Measurements from ENCODE around the gene GPHA2.

DNA sequence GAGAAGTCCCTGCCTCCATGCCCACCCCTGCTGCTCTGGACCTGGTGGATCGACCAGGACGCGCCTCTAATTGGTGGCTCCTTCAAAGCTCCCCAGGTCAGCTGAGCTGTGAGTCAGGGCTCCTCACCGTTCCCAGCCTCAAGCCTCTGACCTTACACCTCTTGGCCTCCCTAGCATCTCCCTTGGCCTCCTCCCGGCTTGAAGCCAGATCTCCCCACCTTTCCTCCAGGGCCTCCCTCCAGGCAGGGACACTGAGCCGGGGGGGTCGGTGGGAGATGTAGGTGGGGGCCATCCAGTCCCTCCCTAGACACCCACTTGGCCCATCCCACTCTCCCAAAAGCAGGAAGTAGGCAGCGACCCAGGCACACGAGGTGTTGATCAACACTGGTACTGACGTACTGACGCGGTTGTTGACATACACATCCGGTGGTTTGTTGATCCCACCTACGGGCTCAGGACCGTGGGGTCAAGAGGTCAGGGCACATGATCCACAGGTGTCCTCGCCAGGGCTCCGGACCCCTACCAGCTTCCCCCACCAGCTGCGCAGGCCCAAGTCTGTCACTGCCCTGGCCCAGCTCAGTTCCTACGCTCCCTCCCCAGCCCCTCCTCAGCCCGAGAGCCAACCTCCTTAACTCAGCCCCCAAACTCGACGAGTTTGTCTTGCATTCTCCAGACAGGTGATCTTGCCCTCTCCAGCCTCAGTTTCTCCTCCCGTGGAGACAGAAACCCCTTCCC, 19.5 kb downstream of the GPHA2 start:
- TF ChIP-seq CTCF (IDR thresholded peaks at IDR 0.05; ENCODE audit: poor library complexity, severe bottlenecking) (no peak), SMC3 (conservative IDR thresholded peaks at IDR 0.05; ENCODE audit: poor library complexity) (no peak), EP300 (conservative IDR thresholded peaks at IDR 0.05; ENCODE audit: poor library complexity, severe bottlenecking) (no peak), EZH2 (IDR thresholded peaks at IDR 0.05; ENCODE audit: borderline replicate concordance, insufficient read depth, low read length, poor library complexity, severe bottlenecking) (no peak), REST (IDR thresholded peaks at IDR 0.05; ENCODE audit: borderline replicate concordance) (no peak), POLR2AphosphoS5 (IDR thresholded peaks at IDR 0.05) (no peak), RAD21 (conservative IDR thresholded peaks at IDR 0.05) (no peak), TAF1 (IDR thresholded peaks at IDR 0.05; ENCODE audit: low read depth) (no peak), MXI1 (conservative IDR thresholded peaks at IDR 0.05; ENCODE audit: poor library complexity, severe bottlenecking) (no peak)
